Gastrocnemius medialis (tissue), 4 donors: ENCODE results near the gene TSNAXIP1. TPM values are rescaled to one million over a fixed set of nuclear protein-coding genes. Genes with fewer than 3 reads are reported as not detected.

Experiments
- ATAC-seq, 2 donors: fragments of 150-250 bp; one replicate each; pipeline ENCODE4 v1.9.1; 2016
- DNase-seq, 2 donors: peaks; one replicate each; pipeline ENCODE4 v3.0.0-alpha.2; 2019
- H3K27ac ChIP-seq, 4 donors: fragments of 200-600 bp; sonication (generic); 1 replicate in 1 of 4; 2 replicates in 3 of 4; pipeline ENCODE4 v1.5.1; 2016 to 2018; ENCODE audit warnings: mild to moderate bottlenecking in 2 of 4, moderate library complexity in 1 of 4
- H3K27me3 ChIP-seq, 3 donors: fragments of 200-600 bp; sonication (generic) in 2 of 3; 1 replicate in 1 of 3; 2 replicates in 2 of 3; pipeline versions ENCODE4 v1.5.1 to v1.6.0; 2016 to 2019; ENCODE audit warnings: mild to moderate bottlenecking in 1 of 3, moderate library complexity in 1 of 3
- H3K36me3 ChIP-seq, 2 donors: fragments of 200-600 bp; sonication (generic) in 1 of 2; one replicate each; pipeline ENCODE4 v1.5.1; 2017 to 2018
- H3K4me1 ChIP-seq, 2 donors: fragments of 200-600 bp; sonication (generic) in 1 of 2; one replicate each; pipeline ENCODE4 v1.5.1; 2016 to 2017; ENCODE audit warnings: mild to moderate bottlenecking in 2 of 2
- H3K4me3 ChIP-seq, 4 donors: fragments of 200-600 bp; sonication (generic) in 3 of 4; 1 replicate in 1 of 4; 2 replicates in 3 of 4; pipeline ENCODE4 v1.5.1; 2016 to 2019; ENCODE audit warnings: mild to moderate bottlenecking in 2 of 4
- H3K9me3 ChIP-seq, 3 donors: fragments of 200-600 bp; sonication (generic) in 2 of 3; 1 replicate in 1 of 3; 2 replicates in 2 of 3; pipeline ENCODE4 v1.5.1; 2016 to 2019
- POLR2A ChIP-seq, 2 donors: fragments of 450-650 bp; IDR thresholded peaks; one replicate each; pipeline ENCODE4 v1.6.1; 2017; ENCODE audit warnings: antibody characterized with exemption in 2 of 2, mild to moderate bottlenecking in 2 of 2, moderate library complexity in 2 of 2
- in situ Hi-C, 4 donors: fragments of 200-750 bp; cut with MboI; loops; one replicate each; pipeline versions ENCODE4 v1.15.0 to v1.8.0; 2017; ENCODE audit warnings: low sequenced_read_pairs in 4 of 4
- intact Hi-C: fragments of 100-400 bp; cut with DNase I; formaldehyde crosslinking; loops from one replicate; pipeline ENCODE4 v1.15.1; 2023; ENCODE audit warnings: low total_unique reads
- total RNA-seq, 4 donors: library from RNA; depleted of rRNA; stranded (reverse); fragments of >200 nt; gene quantifications; one replicate each; pipeline versions ENCODE4 v1.1.0 to v1.2.3, GENCODE V29; 2016
- TF ChIP-seq, protein P1 (sequence below), 5 experiments: fragments of 450-650 bp in 3 of 5; fragments of 200-600 bp in 2 of 5; sonication (generic) in 2 of 5; IDR thresholded peaks in 4 of 5; conservative IDR thresholded peaks in 1 of 5; 1 replicate in 4 of 5; 2 replicates in 1 of 5; pipeline ENCODE4 v1.5.1; 2016 to 2019; ENCODE audit warnings: antibody characterized with exemption in 5 of 5, mild to moderate bottlenecking in 3 of 5, moderate library complexity in 3 of 5

Gene TSNAXIP1
- total RNA-seq, 4 donors from 2014 or later, result 0.27 to 11.0 (median 0.56) TPM; not detected in 1

DNA sequence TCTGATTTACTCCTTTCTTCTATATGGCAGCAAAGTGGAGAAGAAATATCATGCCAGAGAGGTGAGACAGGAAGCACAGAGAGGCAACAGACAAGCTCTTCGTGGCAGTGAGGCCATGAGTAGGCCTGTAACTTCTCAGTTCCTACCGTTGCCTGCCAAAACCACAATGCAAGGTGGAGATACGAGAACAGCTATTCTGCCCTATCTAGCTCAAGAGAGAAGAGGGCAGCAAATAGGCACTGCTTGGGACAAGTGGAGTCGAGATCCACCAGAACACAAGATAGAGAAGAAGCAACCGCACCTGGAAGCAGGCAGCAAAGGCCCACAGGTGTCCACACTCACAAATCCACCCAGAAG, 25.1 kb upstream of the TSNAXIP1 start:
- Histone ChIP-seq H3K36me3 (no peaks in the 10 kb centered on the region), H3K4me1 (peaks cover 39 to 46% of the 10 kb centered on the region in 2 donors), H3K27ac (peak overlapping the region in 3 of 4 donors; percentile 45 to 82 (median 80)), H3K27me3 (no peaks in the 10 kb centered on the region), H3K9me3 (no peaks in the 10 kb centered on the region), H3K4me3 (no peak overlapping the region)
- ATAC-seq (no peak), DNase-seq (no peak)
- in situ Hi-C loops (no loop called here), intact Hi-C loops (no loop called here)
- TF ChIP-seq, protein P1, sequence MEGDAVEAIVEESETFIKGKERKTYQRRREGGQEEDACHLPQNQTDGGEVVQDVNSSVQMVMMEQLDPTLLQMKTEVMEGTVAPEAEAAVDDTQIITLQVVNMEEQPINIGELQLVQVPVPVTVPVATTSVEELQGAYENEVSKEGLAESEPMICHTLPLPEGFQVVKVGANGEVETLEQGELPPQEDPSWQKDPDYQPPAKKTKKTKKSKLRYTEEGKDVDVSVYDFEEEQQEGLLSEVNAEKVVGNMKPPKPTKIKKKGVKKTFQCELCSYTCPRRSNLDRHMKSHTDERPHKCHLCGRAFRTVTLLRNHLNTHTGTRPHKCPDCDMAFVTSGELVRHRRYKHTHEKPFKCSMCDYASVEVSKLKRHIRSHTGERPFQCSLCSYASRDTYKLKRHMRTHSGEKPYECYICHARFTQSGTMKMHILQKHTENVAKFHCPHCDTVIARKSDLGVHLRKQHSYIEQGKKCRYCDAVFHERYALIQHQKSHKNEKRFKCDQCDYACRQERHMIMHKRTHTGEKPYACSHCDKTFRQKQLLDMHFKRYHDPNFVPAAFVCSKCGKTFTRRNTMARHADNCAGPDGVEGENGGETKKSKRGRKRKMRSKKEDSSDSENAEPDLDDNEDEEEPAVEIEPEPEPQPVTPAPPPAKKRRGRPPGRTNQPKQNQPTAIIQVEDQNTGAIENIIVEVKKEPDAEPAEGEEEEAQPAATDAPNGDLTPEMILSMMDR (IDR thresholded peaks at IDR 0.05 in 4 of 5, conservative IDR thresholded peaks at IDR 0.05 in 1 of 5), result no peak
- TF ChIP-seq POLR2A (IDR thresholded peaks at IDR 0.05), result no peak

DNA sequence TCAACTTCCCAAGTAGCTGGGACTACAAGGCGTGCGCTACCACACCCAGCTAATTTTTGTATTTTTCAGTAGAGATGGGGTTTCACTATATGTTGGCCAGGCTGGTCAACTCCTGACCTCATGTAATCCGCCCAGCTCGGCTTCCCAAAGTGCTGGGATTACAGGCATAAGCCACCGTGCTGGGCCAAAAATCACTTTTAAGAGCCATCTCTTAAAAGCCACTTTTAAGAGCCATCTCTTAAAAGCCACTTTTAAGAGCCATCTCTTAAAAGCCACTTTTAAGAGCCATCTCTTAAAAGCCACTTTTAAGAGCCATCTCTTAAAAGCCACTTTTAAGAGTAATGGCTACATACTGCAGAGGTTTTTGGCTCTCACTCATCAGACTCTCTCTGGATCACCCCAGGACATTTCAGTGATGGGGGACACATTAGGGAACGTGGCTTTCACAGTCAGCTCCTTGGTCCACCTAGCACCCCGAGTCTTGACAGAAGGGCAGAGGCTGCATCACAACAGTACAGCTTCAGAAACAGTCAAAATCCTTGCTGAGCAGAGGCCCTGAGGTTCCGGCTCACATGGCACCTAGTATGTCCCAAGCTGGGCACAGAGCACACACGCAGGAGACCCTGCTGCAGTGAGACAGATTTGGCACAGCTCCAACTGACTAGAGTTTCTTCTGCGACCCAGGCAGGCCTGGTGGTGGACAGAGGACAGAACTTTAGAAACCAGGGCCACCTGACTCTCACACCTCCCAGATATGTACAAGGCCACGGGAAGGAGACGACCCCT, 23.9 kb upstream of the TSNAXIP1 start:
- Histone ChIP-seq H3K9me3 (no peaks in the 10 kb centered on the region), H3K27ac (peak overlapping the region in 1 of 4 donors; percentile 46), H3K36me3 (no peaks in the 10 kb centered on the region), H3K27me3 (no peaks in the 10 kb centered on the region), H3K4me3 (no peak overlapping the region), H3K4me1 (peaks cover 39 to 46% of the 10 kb centered on the region in 2 donors)
- TF ChIP-seq, protein P1 (IDR thresholded peaks at IDR 0.05 in 4 of 5, conservative IDR thresholded peaks at IDR 0.05 in 1 of 5), result no peak
- no peak for TF ChIP-seq POLR2A (IDR thresholded peaks at IDR 0.05)
- ATAC-seq, result no peak
- in situ Hi-C loops (no loop called here), intact Hi-C loops (no loop called here)
- no peak for DNase-seq

DNA sequence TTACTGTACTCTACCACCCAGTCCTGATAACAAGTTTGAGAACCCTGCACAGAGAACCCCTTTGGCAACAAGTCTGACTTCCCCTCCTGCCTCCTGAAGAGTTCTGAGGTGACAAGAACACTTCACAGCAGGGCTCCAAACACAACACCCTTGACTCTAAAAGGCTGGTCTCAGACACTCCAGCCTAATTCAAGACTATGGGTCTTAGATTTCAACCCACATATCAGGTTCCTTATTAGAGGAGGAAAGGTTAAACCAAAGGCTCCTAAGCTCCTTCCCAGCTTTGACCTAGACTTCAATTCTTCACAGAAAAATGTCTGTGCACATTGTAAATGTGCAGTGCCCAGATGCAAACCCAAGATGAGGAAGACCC, 23.4 kb upstream of the TSNAXIP1 start:
- in situ Hi-C loops, result no loop called here
- no peaks in the 10 kb centered on the region for H3K27me3 ChIP-seq

DNA sequence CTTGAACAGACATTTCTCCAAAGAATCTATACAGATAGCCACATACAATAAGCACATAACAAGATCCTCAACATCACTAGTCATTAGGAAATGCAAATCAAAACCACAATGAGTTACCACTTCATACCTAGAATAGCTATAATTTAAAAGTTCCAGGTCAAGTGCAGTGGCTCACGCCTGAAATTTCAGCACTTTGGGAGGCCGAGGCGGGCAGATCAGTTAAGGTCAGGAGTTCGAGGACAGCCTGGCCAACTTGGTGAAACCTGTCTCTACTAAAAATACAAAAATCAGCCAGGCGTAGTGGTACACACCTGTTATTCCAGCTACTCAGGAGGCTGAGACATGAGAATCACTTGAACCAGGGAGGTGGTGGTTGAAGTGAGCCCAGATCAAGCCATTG, 20.2 kb upstream of the TSNAXIP1 start:
- Histone ChIP-seq H3K4me1 (peaks cover 25 to 28% of the 10 kb centered on the region in 2 donors), H3K4me3 (no peak overlapping the region), H3K27me3 (no peaks in the 10 kb centered on the region), H3K27ac (no peak overlapping the region), H3K9me3 (no peaks in the 10 kb centered on the region), H3K36me3 (no peaks in the 10 kb centered on the region)
- DNase-seq (no peak), ATAC-seq (no peak)
- TF ChIP-seq, protein P1 (IDR thresholded peaks at IDR 0.05 in 4 of 5, conservative IDR thresholded peaks at IDR 0.05 in 1 of 5), result no peak
- no peak for TF ChIP-seq POLR2A (IDR thresholded peaks at IDR 0.05)
- intact Hi-C loops, result no loop called here
- in situ Hi-C loops, result no loop called here

More for the DNA sequence above, 23.4 kb upstream of the TSNAXIP1 start:
- Histone ChIP-seq H3K4me3 (no peak overlapping the region), H3K27ac (peak overlapping the region in 1 of 4 donors; percentile 46), H3K9me3 (no peaks in the 10 kb centered on the region), H3K4me1 (peaks cover 39 to 46% of the 10 kb centered on the region in 2 donors), H3K36me3 (no peaks in the 10 kb centered on the region)
- no peak for ATAC-seq
- no peak for TF ChIP-seq POLR2A (IDR thresholded peaks at IDR 0.05)
- TF ChIP-seq, protein P1 (IDR thresholded peaks at IDR 0.05 in 4 of 5, conservative IDR thresholded peaks at IDR 0.05 in 1 of 5), result no peak
- intact Hi-C loops, result no loop called here
- no peak for DNase-seq
